Measurements from ENCODE around the gene PURA. TPM values are rescaled to one million over a fixed set of nuclear protein-coding genes. Genes with fewer than 3 reads are reported as not detected.
A peak's percentile ranks its signal among the peaks of the same experiment; 100 is the strongest.

PURA gene
- total RNA-seq, 2 donors from 2014 or later = 41.6 to 44.3 TPM

GRCh38 chr5:140135127-140135526 is 21.2 kb downstream of the PURA start:
- Histone ChIP-seq H3K4me3 (no peak overlapping the region), H3K9me3 (no peaks in the 10 kb centered on the region), H3K27ac (no peak overlapping the region), H3K27me3 (replicated peaks; ENCODE audit: insufficient read depth) (no peaks in the 10 kb centered on the region), H3K4me1 (ENCODE audit: control insufficient read depth in 1 of 2, low read depth in 2 of 2) (peaks cover 9 to 18% of the 10 kb centered on the region in 2 donors), H3K36me3 (no peaks in the 10 kb centered on the region)
- TF ChIP-seq, protein P1, sequence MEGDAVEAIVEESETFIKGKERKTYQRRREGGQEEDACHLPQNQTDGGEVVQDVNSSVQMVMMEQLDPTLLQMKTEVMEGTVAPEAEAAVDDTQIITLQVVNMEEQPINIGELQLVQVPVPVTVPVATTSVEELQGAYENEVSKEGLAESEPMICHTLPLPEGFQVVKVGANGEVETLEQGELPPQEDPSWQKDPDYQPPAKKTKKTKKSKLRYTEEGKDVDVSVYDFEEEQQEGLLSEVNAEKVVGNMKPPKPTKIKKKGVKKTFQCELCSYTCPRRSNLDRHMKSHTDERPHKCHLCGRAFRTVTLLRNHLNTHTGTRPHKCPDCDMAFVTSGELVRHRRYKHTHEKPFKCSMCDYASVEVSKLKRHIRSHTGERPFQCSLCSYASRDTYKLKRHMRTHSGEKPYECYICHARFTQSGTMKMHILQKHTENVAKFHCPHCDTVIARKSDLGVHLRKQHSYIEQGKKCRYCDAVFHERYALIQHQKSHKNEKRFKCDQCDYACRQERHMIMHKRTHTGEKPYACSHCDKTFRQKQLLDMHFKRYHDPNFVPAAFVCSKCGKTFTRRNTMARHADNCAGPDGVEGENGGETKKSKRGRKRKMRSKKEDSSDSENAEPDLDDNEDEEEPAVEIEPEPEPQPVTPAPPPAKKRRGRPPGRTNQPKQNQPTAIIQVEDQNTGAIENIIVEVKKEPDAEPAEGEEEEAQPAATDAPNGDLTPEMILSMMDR (IDR thresholded peaks at IDR 0.05) = no peak
- no peak for DNase-seq (ENCODE audit: low spot score)
- no peak for ATAC-seq (ENCODE audit: insufficient number of reproducible peaks, low FRiP score, low read depth)

- Histone ChIP-seq H3K36me3 (no peaks in the 10 kb centered on the region), H3K27ac (no peak overlapping the region), H3K4me1 (ENCODE audit: control insufficient read depth in 1 of 2, low read depth in 2 of 2) (peaks cover 16 to 33% of the 10 kb centered on the region in 2 donors), H3K9me3 (no peaks in the 10 kb centered on the region), H3K27me3 (replicated peaks; ENCODE audit: insufficient read depth) (no peaks in the 10 kb centered on the region), H3K4me3 (no peak overlapping the region)
- ATAC-seq (ENCODE audit: insufficient number of reproducible peaks, low FRiP score, low read depth) (no peak), DNase-seq (ENCODE audit: low spot score) (no peak)
- TF ChIP-seq, protein P1 (IDR thresholded peaks at IDR 0.05) = no peak
Observed at GRCh38 chr5:140136624-140137023, 22.7 kb downstream of the PURA start.

- no peak for ATAC-seq (ENCODE audit: insufficient number of reproducible peaks, low FRiP score, low read depth)
- H3K27ac ChIP-seq = no peak overlapping the region
Observed at GRCh38 chr5:140140435-140140834, 26.5 kb downstream of the PURA start.

DNA sequence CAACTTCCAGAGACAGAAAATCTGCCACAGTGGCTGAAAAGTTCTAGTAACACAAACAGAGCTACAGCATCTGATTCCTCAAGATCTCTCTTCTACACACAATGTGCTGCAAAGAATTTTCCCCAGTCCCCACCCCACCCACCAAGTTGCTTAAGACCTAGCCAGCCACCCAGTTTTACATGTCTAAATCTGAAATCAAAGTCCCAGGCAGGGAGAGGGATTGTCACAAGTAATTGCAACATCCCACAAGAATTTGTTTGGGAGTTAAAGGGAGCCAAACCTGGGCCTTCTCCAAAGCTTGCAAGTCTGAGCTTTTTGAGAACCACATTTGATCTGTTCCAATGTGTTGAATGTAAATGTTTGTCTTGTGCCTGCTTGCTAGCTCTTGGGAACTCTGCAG is 27.3 kb downstream of the PURA start:
- H3K4me1 ChIP-seq (ENCODE audit: control insufficient read depth in 1 of 2, low read depth in 2 of 2) = peaks cover 14 to 35% of the 10 kb centered on the region in 2 donors
- no peak overlapping the region for H3K27ac ChIP-seq
- ATAC-seq (ENCODE audit: insufficient number of reproducible peaks, low FRiP score, low read depth) = peak; percentile 48

More at GRCh38 chr5:140140435-140140834, 26.5 kb downstream of the PURA start:
- no peaks in the 10 kb centered on the region for H3K36me3 ChIP-seq
- H3K4me3 ChIP-seq = no peak overlapping the region
- no peaks in the 10 kb centered on the region for H3K9me3 ChIP-seq
- DNase-seq (ENCODE audit: low spot score) = no peak
- TF ChIP-seq, protein P1 (IDR thresholded peaks at IDR 0.05) = no peak
- no peaks in the 10 kb centered on the region for H3K27me3 ChIP-seq (replicated peaks; ENCODE audit: insufficient read depth)
- H3K4me1 ChIP-seq (ENCODE audit: control insufficient read depth in 1 of 2, low read depth in 2 of 2) = peaks cover 9 to 27% of the 10 kb centered on the region in 2 donors

DNA sequence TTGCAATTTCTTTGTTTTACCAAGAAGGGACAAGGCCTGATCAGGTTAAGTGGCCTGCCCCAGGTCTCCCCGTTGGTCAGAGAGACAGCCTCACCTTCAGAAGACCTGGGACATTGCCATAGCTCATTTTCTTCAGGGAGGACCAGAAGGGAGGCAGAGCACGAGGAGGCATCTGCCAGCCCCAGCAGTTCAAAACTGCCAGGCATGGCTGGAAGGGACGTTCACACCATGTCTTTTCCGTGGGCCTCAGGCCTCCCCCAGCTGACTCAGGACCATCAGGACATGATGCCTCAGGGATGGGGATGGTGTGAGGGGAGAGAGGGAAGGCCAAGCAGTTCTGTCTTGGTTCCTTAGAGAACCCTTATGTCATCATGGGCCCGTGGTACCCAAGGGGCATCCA is 28.3 kb downstream of the PURA start:
- TF ChIP-seq, protein P1 (IDR thresholded peaks at IDR 0.05) = no peak
- H3K4me1 ChIP-seq (ENCODE audit: control insufficient read depth in 1 of 2, low read depth in 2 of 2) = peaks cover 16 to 39% of the 10 kb centered on the region in 2 donors
- ATAC-seq (ENCODE audit: insufficient number of reproducible peaks, low FRiP score, low read depth) (no peak), DNase-seq (ENCODE audit: low spot score) (no peak)
- no peak overlapping the region for H3K4me3 ChIP-seq
- no peaks in the 10 kb centered on the region for H3K9me3 ChIP-seq
- H3K27ac ChIP-seq = no peak overlapping the region
- no peaks in the 10 kb centered on the region for H3K27me3 ChIP-seq (replicated peaks; ENCODE audit: insufficient read depth)
- no peaks in the 10 kb centered on the region for H3K36me3 ChIP-seq

More for the DNA sequence above, 27.3 kb downstream of the PURA start:
- Histone ChIP-seq H3K4me3 (no peak overlapping the region), H3K9me3 (no peaks in the 10 kb centered on the region), H3K36me3 (no peaks in the 10 kb centered on the region), H3K27me3 (replicated peaks; ENCODE audit: insufficient read depth) (no peaks in the 10 kb centered on the region)
- TF ChIP-seq, protein P1 (IDR thresholded peaks at IDR 0.05) = no peak
- DNase-seq (ENCODE audit: low spot score) = no peak

Measured in thoracic aorta (tissue), 2 donors.